Measurements from ENCODE around the gene SERPINE3. TPM values are rescaled to one million over a fixed set of nuclear protein-coding genes. Genes with fewer than 3 reads are reported as not detected.

Gene SERPINE3
- total RNA-seq, 1 experiment from 2014 or later: 0.59 TPM

DNA sequence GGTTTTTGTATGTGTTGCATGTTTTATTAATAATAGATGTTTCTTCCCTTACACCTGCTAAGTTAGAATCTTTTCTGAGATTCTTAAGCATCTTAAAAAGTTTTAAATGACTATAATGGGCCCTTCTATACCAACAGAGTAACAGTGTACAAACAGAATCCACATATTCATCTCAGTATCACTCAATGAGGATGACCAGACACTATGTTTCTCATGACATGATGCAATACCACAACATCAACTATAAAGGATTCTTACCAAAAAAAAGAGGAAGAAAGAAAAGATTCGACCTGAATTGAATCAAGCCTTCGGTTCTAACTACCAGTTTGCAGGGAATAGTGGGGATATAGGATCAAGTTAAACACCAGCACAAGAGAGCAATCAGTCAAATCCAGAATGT, 56.9 kb downstream of the SERPINE3 start (continued):
- no peak for TF ChIP-seq MXD4 (CRISPR knock-in tag; IDR thresholded peaks at IDR 0.05; ENCODE audit: borderline replicate concordance)
- TF ChIP-seq, protein P1, sequence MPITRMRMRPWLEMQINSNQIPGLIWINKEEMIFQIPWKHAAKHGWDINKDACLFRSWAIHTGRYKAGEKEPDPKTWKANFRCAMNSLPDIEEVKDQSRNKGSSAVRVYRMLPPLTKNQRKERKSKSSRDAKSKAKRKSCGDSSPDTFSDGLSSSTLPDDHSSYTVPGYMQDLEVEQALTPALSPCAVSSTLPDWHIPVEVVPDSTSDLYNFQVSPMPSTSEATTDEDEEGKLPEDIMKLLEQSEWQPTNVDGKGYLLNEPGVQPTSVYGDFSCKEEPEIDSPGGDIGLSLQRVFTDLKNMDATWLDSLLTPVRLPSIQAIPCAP (CRISPR knock-in tag; IDR thresholded peaks at IDR 0.05): no peak
- TF ChIP-seq, protein P2, sequence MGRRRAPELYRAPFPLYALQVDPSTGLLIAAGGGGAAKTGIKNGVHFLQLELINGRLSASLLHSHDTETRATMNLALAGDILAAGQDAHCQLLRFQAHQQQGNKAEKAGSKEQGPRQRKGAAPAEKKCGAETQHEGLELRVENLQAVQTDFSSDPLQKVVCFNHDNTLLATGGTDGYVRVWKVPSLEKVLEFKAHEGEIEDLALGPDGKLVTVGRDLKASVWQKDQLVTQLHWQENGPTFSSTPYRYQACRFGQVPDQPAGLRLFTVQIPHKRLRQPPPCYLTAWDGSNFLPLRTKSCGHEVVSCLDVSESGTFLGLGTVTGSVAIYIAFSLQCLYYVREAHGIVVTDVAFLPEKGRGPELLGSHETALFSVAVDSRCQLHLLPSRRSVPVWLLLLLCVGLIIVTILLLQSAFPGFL (CRISPR knock-in tag; IDR thresholded peaks at IDR 0.05; ENCODE audit: borderline replicate concordance): no peak

DNA sequence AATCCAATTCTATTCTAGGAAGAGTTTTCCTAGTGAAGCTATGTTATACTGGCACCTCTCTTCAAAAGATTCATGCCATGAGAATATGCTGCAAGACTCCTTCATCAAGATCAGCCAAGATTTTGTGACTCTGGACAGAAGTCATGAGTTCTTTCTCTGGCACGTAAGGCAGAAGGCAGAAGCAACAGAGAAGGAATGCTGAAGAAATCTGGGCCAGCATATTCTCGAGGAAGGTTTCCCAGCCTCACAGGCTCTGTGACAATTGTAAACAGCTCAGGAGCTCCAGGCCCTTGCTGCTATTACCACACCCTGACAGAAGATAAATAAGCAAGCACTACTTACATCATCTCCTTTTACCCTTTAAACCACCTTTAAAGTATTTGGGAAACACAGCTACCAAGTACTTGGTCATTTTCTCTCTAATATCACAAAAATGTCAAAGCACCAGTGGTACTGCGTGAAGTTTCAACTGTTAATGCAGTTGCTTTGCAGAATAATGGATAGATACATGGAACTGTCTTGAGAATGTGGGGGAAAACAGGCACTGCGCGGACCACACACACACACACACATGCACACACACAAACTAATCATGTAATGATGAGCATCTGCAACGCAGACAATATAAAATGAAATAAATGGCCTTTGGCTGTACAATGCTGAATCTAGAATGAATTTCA, 57.9 kb downstream of the SERPINE3 start:
- no peak for DNase-seq (ENCODE audit: low spot score)
- H3K27me3 Mint-ChIP-seq (ENCODE audit: low read depth): no peaks in the 10 kb centered on the region
- H3K36me3 Mint-ChIP-seq: no peaks in the 10 kb centered on the region
- no peak overlapping the region for H3K4me3 Mint-ChIP-seq
- peak; percentile 71 for ATAC-seq
- peak overlapping the region; percentile 40 for H3K27ac Mint-ChIP-seq
- ChIA-PET CTCF (interaction anchor here (0.6 to 1.5 kb wide), 5 partner anchors 69 to 730 kb away, joined by 4 read pairs; no protein-coding TSS in a partner anchor), POLR2A (no interaction called here)
- peaks cover 31% of the 10 kb centered on the region for H3K4me1 Mint-ChIP-seq
- H3K9me3 Mint-ChIP-seq: no peaks in the 10 kb centered on the region
- no peak for TF ChIP-seq TCF7 (CRISPR knock-in tag; IDR thresholded peaks at IDR 0.05; ENCODE audit: low read depth)
- TF ChIP-seq, protein P3, sequence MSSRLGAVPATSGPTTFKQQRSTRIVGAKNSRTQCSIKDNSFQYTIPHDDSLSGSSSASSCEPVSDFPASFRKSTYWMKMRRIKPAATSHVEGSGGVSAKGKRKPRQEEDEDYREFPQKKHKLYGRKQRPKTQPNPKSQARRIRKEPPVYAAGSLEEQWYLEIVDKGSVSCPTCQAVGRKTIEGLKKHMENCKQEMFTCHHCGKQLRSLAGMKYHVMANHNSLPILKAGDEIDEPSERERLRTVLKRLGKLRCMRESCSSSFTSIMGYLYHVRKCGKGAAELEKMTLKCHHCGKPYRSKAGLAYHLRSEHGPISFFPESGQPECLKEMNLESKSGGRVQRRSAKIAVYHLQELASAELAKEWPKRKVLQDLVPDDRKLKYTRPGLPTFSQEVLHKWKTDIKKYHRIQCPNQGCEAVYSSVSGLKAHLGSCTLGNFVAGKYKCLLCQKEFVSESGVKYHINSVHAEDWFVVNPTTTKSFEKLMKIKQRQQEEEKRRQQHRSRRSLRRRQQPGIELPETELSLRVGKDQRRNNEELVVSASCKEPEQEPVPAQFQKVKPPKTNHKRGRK (CRISPR knock-in tag; IDR thresholded peaks at IDR 0.05; ENCODE audit: borderline replicate concordance): no peak
- no peak for TF ChIP-seq OVOL2 (CRISPR knock-in tag; IDR thresholded peaks at IDR 0.05; ENCODE audit: borderline replicate concordance)
- TF ChIP-seq GABPB1 (CRISPR knock-in tag; IDR thresholded peaks at IDR 0.05): 0 out of 2 replicates have a peak, but pooled peaks have one; percentile 33

DNA sequence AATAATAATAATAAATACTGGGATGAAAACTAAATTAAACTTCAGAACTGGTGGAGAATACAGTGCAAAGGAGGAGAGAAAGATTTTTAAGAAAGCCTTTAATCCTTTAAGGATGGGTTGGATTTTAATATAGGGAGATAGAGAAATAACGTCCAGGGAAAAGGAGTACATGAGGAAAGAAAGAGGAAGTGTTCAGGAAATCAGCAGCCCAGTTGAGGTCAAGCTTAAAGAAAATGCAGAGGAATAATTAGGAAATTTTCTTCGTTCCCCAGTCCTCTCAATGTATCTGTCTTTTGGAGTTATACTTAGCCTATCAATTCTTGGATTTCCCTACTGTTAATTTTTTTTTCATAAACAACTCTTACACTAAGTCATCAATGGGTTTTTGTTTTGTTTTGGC, 65.7 kb downstream of the SERPINE3 start:
- ATAC-seq (no peak), DNase-seq (ENCODE audit: low spot score) (no peak)
- Mint-ChIP-seq H3K4me3 (no peak overlapping the region), H3K27me3 (ENCODE audit: low read depth) (no peaks in the 10 kb centered on the region), H3K4me1 (peaks cover 8% of the 10 kb centered on the region), H3K36me3 (peaks cover 14% of the 10 kb centered on the region), H3K9me3 (no peaks in the 10 kb centered on the region), H3K27ac (no peak overlapping the region)
- TF ChIP-seq ATF1 (CRISPR knock-in tag; IDR thresholded peaks at IDR 0.05): no peak
- TF ChIP-seq, protein P1 (CRISPR knock-in tag; IDR thresholded peaks at IDR 0.05): no peak
- TF ChIP-seq NFE2L1 (CRISPR knock-in tag; IDR thresholded peaks at IDR 0.05): no peak
- TF ChIP-seq MXD4 (CRISPR knock-in tag; IDR thresholded peaks at IDR 0.05; ENCODE audit: borderline replicate concordance): no peak
- no peak for TF ChIP-seq CREB1 (CRISPR knock-in tag; IDR thresholded peaks at IDR 0.05)
- no peak for TF ChIP-seq TEAD4 (CRISPR knock-in tag; IDR thresholded peaks at IDR 0.05)
- TF ChIP-seq ZNF423 (CRISPR knock-in tag; IDR thresholded peaks at IDR 0.05): no peak
- TF ChIP-seq ELF4 (CRISPR knock-in tag; IDR thresholded peaks at IDR 0.05; ENCODE audit: low read depth): no peak
- no peak for TF ChIP-seq OVOL2 (CRISPR knock-in tag; IDR thresholded peaks at IDR 0.05; ENCODE audit: borderline replicate concordance)
- POLR2A ChIA-PET: no interaction called here
- CTCF ChIA-PET: no interaction called here

DNA sequence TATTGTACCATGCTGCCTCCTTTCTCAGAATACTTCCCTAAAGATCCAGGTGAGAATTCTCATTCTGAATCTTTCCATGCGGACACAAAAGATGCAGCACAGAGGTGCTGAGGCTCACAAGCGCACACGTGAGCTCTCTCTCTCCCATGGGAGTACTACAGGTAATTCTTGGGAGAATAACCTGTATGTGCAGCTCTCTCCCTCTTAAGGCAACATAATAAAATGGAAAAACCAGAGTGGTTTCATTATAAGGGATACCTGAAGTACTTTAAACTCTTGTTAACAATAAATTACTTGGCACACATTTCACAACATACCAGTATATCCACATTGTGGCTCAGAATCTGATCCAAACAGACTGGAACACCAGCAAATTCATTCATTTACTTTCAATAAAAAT, 72.9 kb downstream of the SERPINE3 start:
- Mint-ChIP-seq H3K4me1 (peaks cover 9% of the 10 kb centered on the region; the same call in 1 of the 2 replicates), H3K27me3 (ENCODE audit: low read depth) (no peaks in the 10 kb centered on the region), H3K9me3 (peaks cover 20% of the 10 kb centered on the region), H3K36me3 (peaks cover 33% of the 10 kb centered on the region), H3K27ac (peak overlapping the region; percentile 65), H3K4me3 (no peak overlapping the region)
- ChIA-PET CTCF (no interaction called here), POLR2A (no interaction called here)
- no peak for ATAC-seq
- DNase-seq (ENCODE audit: low spot score): no peak
- TF ChIP-seq KAT7 (CRISPR knock-in tag; IDR thresholded peaks at IDR 0.05; ENCODE audit: borderline replicate concordance) (no peak), SP1 (CRISPR knock-in tag; conservative IDR thresholded peaks at IDR 0.05) (no peak), ZNF317 (CRISPR knock-in tag; IDR thresholded peaks at IDR 0.05; ENCODE audit: borderline replicate concordance, low read depth) (no peak), ZNF232 (CRISPR knock-in tag; IDR thresholded peaks at IDR 0.05) (no peak), NFATC4 (CRISPR knock-in tag; IDR thresholded peaks at IDR 0.05) (no peak), ELF4 (CRISPR knock-in tag; IDR thresholded peaks at IDR 0.05; ENCODE audit: low read depth) (no peak), ATF1 (CRISPR knock-in tag; IDR thresholded peaks at IDR 0.05) (no peak), SMAD4 (CRISPR knock-in tag; IDR thresholded peaks at IDR 0.05) (no peak), ZNF671 (CRISPR knock-in tag; IDR thresholded peaks at IDR 0.05) (no peak), ZNF121 (CRISPR knock-in tag; IDR thresholded peaks at IDR 0.05) (no peak)
- TF ChIP-seq, protein P4, sequence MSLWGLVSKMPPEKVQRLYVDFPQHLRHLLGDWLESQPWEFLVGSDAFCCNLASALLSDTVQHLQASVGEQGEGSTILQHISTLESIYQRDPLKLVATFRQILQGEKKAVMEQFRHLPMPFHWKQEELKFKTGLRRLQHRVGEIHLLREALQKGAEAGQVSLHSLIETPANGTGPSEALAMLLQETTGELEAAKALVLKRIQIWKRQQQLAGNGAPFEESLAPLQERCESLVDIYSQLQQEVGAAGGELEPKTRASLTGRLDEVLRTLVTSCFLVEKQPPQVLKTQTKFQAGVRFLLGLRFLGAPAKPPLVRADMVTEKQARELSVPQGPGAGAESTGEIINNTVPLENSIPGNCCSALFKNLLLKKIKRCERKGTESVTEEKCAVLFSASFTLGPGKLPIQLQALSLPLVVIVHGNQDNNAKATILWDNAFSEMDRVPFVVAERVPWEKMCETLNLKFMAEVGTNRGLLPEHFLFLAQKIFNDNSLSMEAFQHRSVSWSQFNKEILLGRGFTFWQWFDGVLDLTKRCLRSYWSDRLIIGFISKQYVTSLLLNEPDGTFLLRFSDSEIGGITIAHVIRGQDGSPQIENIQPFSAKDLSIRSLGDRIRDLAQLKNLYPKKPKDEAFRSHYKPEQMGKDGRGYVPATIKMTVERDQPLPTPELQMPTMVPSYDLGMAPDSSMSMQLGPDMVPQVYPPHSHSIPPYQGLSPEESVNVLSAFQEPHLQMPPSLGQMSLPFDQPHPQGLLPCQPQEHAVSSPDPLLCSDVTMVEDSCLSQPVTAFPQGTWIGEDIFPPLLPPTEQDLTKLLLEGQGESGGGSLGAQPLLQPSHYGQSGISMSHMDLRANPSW (CRISPR knock-in tag; conservative IDR thresholded peaks at IDR 0.05; ENCODE audit: low read depth): no peak

Measured in WTC11 (cell line).